ENCODE measurements around the gene ACVRL1.

ACVRL1 gene

DNA sequence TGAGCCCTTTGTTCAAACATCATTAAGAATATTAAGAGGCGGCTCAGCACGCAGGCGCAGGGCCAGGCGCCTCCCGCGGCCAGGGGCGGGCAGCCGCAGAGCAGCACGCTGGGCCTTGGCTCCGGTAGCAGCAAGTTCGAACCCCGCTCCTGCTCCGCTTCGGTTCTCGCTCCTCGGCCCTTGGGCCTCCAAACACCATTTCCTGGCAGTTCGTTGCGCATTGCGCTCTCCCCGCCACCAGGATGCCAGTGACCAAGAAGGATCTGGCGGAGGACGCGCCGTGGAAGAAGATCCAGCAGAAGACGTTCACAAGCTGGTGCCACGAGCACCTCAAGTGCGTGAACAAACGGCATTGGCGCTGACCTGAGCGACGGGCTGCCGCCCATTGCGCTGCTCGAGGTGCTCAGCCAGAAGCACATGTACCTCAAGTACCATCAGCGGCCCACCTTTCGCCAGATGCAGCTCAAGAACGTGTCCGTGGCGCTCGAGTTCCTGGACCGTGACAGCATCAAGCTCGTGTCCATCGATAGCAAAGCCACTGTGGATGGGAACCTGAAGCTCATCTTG is 6.9 kb upstream of the ACVRL1 start:
- DNase-seq = no peak

DNA sequence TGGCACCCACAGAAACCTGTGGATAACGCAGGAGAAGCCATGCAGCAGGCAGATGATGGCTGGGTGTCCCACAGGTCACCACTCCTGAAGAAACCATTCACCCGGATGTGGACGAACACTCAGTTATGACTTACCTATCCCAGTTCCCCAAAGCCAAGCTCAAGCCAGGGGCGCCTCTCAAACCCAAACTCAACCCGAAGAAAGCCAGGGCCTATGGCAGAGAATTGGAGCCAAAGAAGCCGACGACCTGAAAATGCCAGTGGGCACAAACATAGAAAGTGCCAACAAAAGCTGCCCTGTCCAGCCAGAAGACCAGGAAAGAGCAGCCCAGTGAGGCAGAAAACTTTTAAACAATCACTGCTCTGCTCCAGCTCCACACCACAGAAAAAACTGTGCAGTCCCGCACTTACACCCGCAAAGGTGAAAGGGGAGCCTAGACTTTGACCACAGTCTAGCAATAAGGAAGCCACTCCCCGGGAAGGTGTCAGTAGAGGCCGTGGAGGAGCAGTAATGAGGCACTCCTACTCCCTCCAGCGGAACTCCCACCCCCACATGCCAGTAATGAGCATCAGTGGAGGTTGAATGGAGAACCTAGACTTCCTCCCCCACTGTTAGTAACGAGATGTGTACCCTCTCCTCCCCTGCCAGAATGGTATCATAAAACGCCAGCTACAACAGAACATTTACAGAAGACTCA is 6.0 kb upstream of the ACVRL1 start:
- no peak for DNase-seq

DNA sequence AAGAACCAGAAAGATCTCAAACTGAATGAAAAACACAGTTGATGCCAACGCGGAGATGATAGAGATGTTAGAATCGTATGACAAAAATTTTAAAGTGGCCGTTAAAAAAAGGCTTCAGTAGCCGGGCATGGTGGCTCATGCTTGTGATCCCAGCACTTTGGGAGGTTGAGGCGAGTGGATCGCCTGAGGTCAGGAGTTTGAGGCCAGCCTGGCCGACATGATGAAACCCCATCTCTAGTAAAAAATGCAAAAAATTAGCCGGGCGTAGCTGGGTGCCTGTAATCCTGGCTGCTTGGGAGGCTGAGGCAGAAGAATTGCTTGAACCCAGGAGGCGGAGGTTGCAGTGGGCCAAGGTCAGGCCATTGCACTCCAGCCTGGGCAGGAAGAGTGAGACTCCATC is 5.4 kb upstream of the ACVRL1 start:
- DNase-seq = no peak

DNA sequence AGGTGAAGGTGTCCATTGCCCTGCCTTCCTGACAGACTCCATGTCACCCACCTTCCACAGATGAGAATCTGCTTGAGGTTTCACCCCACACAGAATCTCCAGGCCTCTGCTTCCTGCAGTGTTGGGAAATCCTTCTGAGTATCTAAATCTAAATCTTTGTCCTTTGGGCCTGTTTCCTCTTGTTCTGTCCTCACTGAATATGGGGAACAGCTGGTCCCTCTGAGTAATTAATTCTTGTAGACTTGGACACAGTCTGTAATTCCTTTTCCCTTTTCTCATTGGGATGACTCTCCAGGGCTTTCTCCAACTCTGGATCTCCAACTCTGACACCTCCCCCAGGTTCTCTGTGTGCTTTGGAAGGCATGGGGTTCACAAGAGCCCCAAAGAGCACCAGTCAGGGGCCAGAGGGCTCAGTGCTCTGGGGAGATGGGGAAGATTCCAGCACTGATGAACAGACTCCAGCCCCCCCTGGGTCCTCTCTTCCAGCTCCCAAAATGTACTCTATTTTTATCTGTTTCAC is 2.3 kb upstream of the ACVRL1 start:
- no peak for DNase-seq

DNA sequence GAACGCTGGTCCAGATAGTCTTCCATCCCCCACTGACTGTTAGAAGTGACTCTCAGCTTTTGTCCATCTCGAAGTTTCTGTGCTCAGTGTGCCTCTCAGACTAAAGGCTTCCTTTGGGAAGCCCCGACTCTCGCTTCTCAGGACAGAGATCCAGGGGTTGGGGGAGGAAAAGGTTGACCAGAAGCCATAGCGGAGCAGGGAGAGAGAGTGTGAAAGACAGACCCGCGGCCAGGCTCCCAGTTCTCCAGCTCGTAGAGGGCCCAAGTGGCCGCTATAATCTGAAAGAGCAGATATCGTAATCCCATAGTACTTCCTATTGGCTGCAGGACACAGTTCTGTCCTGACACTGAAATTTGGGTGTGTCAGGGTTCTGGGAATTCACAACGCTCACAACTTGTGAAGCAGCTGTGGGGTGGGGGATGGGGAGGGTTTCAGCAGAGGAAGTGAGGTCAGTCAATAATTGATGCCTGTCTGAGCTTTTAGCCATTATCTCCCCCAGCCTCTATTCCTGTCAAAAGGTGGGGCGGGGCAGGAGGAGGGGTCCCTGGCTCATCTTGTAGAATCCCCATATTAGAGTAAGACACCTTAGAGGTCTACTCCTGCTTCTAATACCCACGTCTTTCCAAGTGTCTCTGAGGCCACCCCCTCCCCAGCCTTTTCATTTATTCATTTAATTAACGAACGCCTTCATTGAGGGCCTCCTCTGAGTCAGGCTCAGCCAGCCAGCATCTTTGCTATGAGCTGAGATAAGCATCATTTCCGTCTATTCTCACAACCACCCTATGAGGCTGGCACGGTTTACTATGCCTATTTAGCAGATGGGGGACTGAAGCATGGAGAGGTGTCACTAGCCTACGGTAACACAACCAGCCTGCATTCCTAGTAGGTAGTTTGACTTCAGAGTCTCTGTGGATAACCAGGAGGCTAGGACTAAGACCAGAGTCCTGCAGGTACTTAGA is 1.6 kb upstream of the ACVRL1 start:
- DNase-seq = no peak

DNA sequence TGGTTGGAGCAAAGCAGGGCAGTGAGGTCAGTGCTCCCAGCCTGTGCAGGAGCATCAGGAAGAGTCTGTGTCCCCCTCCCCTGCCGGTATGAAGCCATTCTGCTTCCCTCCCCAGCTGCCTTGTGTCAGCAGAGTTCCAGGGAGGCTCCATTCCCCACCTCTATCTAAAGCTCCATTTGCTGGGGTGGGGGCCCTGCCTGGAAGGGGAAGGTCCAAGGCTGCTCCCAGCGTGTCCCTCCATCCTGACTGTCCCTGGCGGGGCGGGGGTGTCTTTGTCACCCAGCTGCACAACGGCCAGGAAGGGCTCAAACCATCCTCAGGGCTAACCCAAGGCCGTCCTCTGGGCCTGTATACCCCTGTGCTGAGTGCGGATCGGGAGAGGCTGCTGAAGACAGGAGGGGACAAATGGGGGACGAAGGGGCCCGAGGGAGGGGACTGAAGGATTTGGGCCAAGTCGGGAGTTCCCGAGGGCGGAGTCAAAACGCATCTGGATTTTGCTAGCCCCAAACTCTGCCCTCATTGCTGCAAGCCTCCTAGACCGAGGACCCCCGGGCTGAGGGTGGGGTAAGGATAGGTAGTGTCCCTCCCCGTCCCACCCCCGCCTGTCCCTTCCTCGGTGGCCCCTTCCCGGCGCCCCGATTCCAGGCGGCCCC is 748 bp upstream of the ACVRL1 start:
- DNase-seq = no peak

DNA sequence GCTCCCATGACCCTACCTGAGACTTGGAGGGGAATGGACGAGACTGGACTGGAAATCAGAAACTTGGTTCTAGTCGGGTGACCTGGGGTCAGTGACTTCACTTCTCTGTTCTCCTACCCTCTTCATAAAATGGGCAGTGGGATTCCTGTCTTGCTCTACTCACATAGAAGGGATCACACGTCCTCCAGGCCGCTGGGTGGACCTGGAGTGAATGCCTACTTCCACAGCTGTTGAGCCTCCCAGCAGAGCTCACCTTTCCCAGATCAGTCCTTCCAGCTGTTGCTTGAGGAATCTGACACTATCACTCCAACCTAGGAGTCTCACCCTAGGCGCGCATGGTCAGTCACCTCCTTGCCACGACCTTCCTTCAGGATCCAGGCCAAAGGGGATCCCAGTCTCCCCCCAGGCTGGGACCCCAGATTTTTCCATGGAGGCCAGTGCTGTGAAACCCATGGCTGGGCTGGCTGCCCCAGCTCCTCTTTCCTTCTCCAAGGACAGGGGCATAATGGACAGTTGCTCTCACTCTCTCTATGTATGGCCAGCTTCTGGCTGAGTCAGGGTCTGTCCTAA is 637 bp downstream of the ACVRL1 start:
- no peak for DNase-seq

DNA sequence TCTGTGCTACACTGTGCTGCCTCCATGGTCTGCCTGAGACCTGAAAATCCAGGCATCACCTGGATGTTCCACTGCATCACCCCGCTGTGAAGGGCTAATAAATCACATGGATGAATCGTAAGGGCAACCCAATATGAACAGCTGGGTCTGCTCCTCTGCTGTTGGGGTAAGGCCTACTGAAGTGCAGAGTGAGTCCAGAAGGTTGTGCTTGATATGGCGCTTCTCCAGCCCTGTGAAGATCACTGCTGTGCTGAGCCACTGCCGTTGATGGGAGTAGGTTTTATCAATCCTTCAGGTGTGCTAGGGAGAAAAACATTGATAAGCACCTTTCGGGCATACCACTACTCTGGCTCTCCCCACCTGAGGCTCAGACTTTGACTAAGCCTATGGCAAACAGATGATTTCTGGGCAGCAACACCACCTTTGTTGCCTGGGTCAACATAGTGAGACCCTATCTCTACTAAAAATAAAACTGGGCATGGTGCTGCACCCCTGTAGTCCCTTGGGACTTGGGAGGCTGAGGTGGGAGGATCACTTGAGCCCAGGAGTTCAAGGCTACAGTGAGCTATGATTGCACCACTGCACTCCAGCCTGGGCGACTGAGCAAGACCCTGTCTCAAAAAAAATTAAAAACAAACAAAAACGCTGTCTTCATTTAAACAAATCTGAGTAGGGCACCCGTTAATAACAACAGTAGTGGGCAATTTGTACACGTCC is 1.7 kb downstream of the ACVRL1 start:
- no peak for DNase-seq

DNA sequence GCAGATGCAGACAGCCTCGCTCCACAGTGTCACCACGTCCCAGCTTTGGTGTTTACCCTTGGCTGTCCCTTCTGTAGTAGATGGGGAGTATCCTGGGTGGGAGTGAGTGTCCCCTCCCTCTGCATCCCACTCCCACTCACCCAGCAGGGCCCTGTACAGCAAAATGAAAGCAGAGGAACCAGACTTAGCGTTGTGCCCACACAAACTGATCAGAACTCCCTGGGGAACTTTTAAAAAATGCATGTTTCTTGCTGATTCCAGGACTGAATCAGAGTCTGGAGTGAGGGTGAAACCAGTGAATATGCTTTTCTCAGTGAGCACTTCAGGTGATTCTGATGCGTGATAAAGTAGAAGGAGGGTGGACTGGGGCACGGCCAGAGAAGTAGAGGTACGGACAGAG is 2.9 kb downstream of the ACVRL1 start:
- no peak for DNase-seq

DNA sequence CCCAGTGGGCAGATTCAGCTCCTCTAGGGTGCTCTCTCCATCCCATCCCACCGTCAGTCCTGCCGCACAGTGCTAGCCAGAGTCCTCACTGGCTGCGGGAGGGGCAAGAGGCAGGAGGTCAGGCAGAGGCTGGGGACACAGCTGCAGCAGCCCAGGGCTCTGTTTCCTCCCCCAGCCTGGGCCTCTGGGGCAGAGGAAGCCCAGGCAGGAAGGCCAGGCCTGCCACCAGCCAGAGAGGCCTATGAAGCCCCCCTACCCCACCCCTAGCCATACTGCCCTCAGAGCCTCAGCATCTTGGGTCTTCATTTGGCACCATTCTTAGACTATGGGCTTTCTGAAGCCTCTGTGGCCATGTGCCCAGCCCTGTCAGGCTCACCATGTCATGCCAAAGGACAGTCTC is 3.4 kb downstream of the ACVRL1 start:
- DNase-seq = no peak

DNA sequence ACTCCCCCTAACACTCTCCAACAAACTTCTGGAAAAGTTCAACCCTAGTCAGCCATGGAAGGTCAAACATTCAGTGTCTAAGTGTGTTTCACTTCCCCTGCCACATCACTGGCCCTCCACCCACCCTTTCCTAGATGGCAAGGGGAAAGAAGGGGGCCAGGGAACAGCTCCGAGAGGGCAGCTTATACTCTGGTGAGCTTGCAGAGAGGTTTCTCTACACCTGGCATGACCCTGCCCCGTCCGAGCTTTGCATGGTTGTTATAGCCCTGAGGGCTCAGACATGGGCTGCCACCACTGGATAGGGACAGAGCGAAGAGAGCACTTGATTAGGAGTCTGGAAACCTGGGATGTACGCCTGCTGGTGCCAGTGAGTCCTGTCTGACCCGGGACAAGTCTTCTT is 4.0 kb downstream of the ACVRL1 start:
- no peak for DNase-seq

DNA sequence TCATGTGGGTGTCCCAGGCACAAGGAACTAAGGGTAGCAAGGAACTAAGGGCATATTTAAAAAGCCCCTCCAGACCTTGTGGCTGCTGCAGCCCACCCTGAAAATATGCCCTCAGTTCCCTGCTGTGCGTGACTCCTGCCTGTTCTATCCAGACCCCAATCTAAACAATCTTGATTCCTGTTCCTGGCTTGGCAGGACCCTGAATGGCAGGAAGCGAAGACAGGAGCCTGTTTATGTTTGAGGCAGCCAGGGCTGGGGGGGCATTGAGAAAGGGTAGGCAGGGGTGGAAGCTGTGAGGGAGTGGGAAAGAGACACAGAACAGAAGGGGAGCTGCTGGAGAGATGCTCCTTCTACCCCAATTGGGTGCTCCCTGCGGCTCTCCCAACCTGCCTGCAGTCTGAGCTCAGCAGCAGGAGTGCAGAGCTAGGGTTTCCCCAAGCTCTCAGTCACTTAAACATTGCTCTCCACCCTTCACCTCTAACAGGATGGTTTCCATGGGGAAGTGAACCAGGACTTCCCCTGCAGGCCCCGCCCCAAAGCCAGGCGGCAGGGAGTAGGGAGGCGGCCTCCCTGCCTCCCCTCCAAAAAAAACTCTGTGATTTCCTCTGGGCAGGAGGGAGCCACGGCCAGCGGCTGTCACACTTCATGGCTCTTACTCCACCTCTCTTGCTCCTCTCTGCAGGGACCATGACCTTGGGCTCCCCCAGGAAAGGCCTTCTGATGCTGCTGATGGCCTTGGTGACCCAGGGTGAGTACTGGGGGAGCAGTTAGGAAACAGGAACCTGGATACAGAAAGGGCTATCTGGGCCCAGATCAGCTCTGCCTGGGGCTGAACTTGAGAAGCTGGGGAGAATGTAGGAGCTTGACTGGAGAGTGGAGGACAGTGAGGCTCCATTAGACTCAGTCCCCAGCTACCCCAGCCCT is 4.7 kb downstream of the ACVRL1 start:
- no peak for DNase-seq

DNA sequence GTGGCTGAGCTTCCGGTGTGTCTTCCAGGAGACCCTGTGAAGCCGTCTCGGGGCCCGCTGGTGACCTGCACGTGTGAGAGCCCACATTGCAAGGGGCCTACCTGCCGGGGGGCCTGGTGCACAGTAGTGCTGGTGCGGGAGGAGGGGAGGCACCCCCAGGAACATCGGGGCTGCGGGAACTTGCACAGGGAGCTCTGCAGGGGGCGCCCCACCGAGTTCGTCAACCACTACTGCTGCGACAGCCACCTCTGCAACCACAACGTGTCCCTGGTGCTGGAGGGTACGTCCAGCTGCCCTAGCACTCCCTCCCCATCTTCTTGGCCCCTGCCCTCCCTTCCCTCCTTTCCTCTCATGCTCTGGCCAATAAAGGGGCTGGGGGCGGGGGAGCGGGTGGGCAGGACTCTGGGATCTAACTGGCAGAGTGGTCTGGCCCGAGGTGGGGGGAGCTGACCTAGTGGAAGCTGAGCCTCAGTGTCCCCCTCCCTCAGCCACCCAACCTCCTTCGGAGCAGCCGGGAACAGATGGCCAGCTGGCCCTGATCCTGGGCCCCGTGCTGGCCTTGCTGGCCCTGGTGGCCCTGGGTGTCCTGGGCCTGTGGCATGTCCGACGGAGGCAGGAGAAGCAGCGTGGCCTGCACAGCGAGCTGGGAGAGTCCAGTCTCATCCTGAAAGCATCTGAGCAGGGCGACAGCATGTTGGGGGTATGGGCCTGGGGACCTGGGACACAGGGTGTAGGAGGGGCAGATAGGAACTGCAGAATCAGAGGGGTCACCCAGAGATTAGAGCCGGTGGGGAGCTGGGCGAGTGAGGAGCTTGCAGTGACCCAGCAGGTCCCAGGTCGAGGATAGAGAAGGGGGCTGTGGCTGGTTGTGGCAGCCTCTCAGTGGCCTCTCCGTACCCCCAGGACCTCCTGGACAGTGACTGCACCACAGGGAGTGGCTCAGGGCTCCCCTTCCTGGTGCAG is 6.0 kb downstream of the ACVRL1 start:
- no peak for DNase-seq

DNA sequence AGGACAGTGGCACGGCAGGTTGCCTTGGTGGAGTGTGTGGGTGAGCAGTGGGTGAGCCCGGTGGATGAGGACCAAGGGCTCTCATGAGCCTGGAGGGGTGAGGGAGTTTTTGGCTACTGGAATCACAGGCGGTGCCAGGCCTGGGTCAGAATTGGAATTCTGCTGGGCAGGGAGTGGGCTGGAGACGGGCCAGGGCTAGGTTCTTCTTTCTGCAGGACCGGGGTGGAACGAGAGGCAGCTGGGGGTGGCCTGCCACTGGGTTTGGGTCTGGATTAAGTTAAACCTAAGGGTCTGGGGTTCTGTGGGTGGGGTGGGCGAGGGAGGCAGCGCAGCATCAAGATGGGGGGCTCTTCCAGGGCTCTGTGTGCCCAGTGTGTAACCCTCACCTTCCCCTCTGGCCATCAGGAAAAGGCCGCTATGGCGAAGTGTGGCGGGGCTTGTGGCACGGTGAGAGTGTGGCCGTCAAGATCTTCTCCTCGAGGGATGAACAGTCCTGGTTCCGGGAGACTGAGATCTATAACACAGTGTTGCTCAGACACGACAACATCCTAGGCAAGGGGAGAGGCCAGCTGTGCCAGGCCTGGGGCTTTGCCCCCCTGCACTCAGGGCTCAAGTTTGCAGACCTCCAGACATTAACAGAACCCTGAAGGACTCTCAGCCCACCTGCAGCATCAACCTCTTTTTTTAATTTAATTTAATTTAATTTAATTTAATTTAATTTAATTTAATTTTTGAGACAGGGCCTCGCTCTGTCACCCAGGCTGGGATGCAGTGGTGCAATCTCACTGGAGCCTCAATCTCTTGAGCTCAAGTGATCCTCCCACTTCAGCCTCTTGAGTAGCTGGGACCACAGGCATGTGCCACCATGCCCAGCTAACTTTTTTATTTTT is 7.0 kb downstream of the ACVRL1 start:
- no peak for DNase-seq

DNA sequence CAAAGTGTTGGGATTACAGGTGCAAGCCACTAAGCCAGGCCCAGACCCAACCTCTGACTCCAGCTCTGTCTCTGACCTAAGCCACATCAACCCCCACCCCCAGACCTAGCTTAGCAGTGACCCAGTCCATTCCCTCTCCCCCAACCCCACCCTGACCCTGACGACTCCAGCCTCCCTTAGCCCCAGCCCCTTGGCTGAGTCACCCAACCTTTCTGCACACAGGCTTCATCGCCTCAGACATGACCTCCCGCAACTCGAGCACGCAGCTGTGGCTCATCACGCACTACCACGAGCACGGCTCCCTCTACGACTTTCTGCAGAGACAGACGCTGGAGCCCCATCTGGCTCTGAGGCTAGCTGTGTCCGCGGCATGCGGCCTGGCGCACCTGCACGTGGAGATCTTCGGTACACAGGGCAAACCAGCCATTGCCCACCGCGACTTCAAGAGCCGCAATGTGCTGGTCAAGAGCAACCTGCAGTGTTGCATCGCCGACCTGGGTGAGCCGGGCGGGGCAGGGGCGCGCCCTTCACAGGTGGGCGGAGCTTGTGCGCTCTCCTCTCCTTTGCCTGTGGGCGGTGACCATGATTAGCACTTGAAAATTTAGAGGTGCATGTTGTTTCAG is 7.8 kb downstream of the ACVRL1 start:
- no peak for DNase-seq

DNA sequence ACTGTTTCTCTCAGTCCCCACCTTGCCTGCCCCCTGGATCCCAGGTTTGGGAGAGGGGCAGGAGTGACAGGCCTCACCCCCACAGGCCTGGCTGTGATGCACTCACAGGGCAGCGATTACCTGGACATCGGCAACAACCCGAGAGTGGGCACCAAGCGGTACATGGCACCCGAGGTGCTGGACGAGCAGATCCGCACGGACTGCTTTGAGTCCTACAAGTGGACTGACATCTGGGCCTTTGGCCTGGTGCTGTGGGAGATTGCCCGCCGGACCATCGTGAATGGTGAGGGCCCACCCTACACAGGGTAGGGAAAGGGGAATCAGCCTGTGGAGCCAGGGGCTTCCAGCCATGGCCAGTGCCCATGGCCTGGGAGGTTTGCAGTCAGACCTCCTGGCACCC is 8.6 kb downstream of the ACVRL1 start:
- DNase-seq = no peak

DNA sequence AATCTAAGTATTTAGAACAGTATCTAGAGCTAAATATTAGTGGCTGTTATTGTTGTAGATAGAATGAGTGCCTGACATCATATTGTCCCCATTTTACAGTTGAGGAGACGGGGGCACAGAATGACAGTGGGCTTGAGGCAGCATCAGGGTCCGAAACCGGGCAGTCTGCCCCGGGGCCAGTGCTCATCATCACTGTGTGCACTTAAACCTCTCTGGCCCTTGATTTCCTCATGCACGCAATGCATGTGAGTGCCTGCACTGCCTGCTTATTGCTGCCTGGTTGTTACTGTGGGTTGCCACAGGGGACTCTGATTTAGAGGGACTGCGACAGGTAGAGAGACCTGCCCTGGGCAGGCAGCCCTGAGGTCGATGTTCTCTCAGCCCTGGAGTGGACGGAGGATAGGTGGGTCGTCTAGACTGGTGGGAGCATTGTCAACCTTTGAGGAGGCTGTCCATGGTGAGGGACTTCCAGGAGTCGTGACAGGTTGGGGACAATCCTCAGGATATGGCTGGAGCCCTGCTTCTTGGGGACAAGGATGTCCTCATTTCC is 9.8 kb downstream of the ACVRL1 start:
- no peak for DNase-seq
